Activated CD8-positive, alpha-beta memory T cell treated with anti-CD3 and anti-CD28 coated beads for 4 hours (primary cell): ENCODE results near the gene DHX32.
A peak's percentile ranks its signal among the peaks of the same experiment; 100 is the strongest.

Experiments used
- DNase-seq, 2 donors: peaks; one replicate each; pipeline ENCODE4 v3.0.0-alpha.2; 2020; ENCODE audit warnings: low read depth in 2 of 2

DHX32 gene

DNA sequence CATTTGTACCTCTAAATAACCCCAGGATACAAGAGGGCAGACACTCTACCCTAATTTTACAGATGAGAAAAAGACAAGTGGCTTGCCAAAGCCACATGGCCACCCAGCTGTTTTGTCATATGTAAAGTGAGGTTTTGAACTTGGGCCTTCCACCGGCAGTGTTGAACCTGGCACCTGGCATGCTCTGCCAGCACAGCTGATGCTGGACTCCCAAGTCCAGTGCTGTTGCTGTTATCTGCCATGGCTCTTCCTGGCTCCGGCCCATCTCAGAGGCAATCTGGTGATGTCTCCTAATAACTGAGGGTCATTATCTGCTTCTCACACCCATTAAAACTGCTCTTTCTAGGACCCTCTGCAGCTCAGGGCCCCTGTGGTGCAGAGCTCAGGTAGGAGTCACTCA is 32.7 kb downstream of the DHX32 start:
- DNase-seq = no peak

DNA sequence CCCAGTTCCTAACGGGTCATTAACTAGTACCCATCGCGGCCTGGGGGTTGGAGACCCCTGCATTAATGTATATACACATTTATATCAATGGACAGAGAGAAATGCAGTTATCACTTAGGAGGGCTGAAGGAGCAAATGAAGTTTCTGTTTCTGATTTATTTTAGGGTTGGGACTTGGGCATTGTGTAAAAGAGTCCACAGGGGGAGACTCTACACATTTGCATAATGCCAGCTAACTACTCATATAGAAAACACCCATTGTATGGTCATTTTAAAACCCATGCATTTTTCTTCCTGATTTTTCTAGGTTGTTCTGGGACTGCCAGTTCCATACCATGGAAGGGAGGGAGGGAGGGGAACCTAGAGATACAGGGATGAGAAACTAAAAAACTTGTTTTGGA is 34.2 kb downstream of the DHX32 start:
- no peak for DNase-seq

DNA sequence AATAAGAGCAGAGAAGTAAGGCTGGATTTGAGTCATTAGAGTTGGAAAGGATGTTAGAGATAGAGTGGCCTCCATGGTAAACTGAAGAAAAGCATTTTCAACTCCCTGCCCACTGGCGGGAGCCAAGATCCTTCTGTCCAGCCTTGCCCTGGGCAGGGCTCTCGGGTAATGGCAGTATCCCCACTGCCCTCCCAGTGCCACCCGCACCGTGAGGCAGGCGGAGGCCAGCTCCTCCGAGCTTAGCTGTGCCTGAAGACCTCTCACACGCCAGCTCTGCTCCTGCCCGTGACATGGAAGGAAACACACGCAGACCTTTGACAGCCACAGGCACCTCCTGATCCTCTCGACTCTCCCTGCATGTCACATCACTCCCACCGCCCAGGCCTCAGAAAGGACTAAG is 35.5 kb downstream of the DHX32 start:
- no peak for DNase-seq

DNA sequence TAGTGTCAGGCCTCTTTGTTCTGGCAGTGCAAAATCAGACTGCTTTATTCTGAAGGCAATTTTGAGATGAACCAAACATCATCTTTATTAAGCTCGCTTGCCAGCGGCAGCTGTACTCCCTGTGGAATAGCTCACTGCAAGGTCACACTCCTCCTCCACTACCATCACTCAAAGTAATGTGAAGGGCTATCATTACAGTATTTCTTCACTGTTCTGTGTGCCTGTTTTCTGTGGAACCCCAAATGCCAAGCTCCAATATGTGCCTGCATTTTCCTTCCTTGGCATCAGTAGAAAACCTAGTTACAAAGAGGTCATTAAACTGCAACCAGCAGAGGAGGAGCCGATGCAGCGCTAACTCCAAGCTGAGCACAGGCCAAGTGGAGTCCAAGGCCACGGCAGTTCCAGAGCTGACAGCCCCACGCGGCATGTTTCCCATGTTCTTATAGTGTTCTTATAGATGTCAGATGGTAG is 36.3 kb downstream of the DHX32 start:
- DNase-seq = no peak

DNA sequence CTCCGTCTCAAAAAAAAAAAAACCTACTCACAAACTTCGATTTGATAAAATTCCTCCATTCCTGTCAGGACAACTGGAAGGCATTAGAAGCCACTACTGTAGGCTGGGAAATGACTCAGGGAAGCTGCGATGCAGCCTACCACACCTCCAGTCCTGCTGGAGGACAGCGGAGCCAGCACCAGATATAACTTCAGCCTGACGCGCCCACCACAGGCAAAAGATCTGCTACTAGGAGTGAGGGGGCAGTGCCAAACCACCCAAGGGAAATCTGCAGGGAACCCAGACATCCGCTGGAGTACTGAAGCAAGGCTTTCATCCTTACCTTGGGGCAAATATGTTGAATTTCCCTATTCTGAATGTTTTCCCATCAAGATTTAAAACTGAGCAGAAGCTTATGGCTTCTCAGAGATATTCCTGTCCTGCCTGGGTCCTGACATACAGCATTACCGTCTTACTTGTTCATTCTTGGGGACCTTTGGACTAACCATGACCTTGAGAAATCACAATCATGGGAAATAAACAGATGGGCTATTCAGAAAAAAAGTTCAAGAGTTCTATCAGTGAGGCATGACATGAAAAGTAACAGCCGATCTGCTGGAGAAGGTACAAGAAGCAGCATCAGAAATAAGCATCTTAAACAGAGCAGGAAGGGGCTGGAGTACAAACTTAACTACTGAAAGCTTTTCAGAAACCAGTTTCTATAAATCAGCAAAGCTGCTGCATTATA is 37.3 kb downstream of the DHX32 start:
- DNase-seq = no peak

DNA sequence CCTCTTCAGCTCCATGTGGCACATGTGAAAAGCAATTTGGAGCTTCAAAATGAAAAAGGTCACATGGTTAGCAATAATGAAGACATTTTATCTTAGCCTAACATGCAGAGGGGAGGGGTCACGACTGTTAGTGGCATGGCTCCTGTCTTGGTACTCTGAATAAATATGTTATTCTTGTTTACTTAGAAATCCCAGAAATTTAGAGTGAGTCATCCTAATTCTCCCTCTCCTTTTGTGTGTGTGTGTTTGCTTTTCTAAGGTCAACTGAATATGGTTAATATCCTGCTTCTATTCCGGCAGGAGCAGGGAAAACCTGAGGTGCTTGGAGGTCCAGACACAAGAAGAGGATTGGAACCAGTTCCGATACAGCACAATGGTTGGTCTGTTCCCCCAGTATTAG is 40.1 kb downstream of the DHX32 start:
- DNase-seq = no peak

DNA sequence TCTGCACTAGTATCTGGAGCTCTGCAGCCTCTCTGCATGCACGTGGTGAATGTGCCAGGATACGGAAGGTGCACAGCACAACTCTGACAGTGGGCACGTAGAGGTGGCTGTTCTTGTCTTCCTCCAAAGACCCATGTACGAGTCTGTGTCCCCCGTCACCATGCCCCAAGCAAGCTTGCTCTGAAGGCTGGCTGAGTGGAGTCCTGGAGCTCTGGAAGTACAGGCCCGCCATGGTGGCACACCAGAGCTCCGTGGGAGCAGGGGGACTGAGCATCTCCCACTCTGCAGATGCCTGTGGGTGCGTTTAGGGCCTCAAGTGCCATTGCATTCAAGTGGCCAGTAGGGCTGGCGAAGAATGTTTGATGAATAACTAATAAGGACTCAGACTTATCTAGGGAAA is 40.7 kb downstream of the DHX32 start:
- DNase-seq = no peak

DNA sequence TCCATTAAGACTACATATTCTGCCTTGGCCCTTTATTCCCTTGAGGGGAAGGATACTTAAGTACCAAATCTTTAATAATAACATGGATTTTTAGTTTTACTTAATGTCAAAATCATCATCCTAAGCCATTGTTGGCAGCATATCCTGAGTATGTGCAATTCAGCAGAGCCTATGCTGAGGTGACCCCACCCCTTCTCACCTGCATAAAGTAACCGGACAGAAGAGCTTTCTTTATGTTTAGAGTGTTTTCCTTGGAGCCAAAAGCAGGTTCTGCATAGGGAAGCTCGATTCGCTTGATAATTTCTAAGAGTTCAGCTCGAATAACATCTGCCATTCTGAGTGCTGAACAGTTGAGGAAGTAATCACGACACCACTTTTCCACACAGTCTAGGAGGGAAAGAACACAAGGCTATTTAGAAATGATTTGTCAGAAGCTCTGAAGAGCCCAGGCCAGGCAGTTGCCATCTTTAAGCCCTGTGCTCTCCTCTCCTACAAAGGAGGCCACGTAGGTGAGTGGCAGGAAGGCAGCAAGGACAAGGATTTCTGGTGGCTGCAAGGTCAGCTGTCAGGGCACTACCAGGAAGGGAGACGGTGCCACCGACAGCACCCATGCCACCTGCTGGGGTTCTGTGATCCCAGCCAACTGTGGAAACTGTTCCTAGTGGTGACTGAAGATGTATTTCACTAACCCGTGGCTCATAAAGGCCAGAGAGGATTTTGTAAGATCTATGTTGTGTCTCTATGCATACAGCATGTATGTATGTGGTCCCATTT is 42.1 kb downstream of the DHX32 start:
- no peak for DNase-seq

DNA sequence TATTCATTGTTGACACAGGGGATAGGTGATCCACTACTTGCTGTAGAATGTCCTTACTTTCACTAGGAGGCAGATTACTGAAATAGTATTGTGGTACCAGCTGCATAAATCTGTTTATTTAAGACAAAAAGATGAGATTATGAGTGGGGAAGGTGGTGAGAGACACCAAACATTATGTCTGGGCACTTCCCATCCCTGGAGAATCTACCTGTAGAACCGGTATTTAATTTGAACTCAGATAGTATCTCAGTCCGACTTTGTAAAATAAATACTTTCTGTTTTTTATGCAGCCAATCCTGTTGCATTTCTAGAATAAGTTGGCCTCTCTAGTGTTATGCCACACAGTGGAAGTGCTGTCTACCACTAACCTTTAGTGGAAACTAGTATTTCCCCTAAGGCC is 44.3 kb downstream of the DHX32 start:
- no peak for DNase-seq

DNA sequence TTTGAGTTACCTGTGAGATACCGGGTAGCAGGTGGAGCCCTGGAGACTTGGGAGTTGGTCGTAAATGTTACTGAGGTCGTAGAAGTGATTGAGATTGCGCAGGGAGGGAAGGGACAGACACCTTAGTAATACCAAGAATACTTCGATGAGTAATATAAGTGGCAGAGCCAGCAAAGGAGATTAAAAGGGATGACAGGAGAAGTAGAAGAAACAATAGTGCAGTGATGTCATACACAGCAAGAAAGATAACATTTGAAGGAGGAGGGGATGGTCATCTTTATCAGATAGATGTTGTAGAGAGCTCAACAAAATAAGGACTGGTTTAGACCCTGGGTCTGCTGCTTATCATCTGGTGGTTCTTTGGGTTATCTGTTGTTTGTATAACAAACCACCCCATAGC is 52.8 kb downstream of the DHX32 start:
- DNase-seq = no peak

DNA sequence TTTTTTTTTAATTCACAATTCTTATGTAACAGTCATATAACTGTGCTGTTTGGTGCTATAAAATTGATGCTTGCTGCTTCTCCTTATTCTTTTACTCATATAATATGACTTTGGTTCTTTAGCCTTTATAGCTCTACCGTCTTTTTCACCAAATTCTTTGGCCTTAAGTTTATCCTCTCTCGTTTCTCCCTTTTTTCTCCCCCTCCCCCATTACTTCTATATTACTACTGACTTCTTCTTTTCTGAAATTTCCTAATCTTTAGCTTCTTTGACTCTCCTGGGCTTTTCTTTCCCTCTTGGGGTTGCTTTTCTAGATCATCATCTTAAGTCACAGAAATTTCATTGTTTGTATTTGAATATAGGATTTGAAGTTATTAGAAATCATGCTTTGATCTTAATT is 54.0 kb downstream of the DHX32 start:
- no peak for DNase-seq

DNA sequence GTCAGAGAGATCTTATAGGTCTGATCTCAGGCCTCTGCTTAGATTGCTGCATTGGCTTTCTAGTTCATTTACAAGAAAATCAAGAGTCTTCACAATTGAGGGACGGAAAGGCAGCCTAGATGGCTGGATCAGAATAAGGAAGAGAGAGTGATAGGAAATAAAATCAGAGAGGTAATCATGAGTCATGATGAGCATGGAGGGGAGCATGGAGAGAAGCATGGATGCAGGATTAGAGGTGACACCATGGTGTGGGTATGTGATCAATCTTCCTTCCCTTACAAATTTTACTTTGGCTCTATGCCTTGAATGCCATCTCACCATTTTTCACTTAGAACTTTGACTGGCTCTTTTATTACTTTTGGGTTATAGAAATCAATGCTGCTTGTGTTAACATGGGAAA is 56.4 kb downstream of the DHX32 start:
- no peak for DNase-seq

DNA sequence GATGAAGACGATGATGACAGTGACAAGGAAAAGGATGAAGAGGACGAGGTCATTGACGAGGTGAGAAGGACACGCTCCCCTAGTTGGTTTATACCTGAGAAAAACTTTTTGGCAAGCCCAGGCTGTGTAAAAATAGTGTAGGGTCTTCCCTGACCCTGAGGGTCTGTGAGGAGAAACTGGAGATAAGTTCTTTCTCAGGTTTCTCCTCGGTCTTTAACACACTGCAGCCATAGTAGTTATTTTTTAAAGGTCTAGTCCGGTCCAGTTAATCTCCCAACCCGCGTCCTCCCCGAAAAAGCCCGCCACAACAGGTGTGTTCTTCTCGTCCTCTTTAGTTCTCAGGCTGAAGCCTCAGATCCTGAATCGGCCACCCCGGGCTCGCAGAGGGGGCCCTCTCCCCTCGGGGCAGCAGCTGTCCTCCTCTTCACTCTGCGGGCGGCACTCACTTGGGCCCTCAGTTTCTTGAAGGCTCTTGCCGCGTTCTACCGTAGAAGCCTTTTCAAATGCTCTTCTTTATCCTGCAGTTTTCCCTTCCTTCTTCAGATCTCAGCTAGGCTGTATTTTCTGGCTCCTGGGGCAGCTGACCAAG is 57.3 kb downstream of the DHX32 start:
- DNase-seq = no peak

DNA sequence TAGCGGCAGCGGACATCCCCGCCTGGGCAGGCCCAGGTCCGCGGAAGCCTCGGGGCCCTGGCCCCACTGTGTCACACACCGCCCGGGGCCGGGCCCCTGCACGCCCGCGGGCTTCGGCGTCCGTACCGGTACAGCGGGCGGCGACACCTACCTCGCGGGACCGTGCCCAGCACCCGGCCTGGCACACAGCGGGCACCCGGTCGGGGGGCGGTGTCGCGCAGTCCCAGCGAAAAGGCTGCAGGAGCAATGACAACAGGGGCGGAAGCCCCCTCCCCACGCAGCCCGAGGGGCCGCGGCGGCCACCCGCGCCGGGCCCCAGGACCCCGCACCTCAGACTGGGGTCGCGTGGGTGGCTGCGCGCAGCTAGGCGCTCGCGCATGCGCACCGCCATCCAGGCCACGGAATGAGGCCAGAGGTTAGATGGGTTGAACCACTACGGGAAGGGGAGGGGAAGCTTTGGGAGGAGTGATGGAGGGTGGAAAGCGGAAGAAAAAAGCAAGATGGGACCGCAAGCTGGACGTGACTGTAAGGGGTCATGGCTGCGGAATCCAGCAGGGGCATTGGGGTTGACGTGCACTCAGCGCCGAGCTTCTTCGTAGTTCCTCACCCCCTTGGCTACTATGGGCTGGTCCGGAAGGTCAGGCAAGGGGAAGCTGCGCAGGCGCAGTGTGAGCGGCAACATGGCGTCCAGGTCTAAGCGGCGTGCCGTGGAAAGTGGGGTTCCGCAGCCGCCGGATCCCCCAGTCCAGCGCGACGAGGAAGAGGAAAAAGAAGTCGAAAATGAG is 58.0 kb downstream of the DHX32 start, which contains the start of the genes BCCIP and UROS:
Gene BCCIP, plus strand, starts transcription at position 669 of the 785 bp plus-strand sequence. Its CDS starts 12 bp downstream, at position 681.
Gene UROS, minus strand, starts transcription at position 381 of the 785 bp plus-strand sequence. CDS start 6,759 bp downstream, outside the sequence.
- DNase-seq = peak; percentile 83 to 86

DNA sequence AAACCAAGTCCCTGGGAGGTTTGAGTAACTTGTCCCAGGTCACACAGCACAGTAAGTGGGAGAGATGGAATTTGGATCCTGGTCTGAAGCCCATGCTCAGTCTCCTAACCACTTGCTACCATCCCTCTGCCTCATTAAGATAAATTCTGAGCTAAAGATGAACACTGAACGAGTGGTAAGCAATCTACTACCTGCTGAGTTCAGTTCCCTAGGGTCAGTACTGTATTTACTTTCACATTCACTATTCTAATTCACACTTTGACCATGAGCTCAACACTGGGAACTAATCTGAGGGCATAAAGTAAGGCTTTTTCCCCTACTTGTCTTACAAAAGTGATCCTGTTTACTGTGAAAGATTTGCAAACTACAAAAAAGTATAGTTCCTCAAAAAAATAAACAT is 60.4 kb downstream of the DHX32 start:
- DNase-seq = no peak

DNA sequence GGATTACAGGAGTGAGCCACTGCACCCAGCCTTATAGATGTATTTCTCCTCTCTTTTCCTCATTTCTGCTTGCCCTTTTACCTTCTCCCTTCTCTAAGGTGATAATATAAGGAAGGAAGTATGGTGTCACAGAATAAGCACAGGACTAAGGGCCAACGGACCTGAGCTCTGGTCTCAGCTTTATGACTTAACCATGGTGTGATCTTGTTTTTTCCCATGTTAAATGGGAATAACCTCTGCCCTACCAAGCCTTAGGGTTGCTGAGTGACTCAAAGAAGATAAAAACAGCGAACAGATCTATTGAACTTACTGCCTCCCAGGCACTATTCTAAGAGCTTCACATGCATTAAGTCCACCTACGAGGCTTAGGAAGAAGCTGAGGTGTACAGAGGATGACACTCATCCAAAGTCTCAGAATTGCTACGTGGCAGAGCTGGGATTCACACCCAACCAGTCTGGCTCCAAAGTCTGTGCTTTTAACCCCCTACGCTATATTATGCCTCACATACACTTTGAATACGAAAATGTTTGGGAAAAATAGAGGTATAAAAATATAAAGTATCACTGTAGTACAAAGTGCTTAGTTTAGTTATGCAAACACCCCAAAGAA is 63.6 kb downstream of the DHX32 start:
- no peak for DNase-seq

DNA sequence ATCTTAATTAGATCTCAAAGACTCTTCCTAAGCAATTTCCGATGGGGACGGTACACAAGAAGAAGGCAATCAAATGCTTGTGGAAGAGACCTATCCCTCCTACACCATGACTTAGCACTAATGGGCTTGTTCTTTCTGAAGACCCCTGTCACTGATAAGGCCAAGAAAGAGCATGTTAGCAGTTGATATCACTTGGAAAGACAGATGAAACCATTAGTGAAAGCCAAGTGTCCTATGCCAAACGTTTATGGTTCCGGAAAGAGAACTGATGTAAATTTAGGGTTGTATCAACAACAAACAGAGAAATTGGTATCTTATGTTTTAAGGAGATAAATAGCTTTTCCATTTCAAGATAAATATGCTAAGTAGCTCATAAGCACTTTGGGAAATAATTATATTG is 64.5 kb downstream of the DHX32 start:
- DNase-seq = no peak

DNA sequence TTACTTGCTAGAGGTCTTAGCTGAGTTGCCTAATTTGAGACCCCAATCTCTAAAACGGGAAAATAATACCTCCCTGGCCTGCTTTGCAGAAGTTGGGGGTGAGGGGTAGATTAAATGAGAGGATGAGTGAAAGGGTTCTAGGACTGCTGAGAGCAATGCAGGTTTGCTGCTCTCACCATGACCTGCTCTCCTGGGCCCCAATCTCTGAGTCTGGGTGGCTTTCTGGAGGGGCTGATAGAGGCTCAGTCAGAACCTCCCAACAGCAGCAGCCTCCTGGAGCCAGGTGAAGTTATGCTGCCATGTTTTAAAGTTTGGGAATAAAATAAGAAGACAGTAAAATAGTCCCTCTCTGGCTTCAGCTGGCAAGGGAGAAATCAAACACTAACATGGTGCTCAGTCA is 65.3 kb downstream of the DHX32 start:
- DNase-seq = no peak

DNA sequence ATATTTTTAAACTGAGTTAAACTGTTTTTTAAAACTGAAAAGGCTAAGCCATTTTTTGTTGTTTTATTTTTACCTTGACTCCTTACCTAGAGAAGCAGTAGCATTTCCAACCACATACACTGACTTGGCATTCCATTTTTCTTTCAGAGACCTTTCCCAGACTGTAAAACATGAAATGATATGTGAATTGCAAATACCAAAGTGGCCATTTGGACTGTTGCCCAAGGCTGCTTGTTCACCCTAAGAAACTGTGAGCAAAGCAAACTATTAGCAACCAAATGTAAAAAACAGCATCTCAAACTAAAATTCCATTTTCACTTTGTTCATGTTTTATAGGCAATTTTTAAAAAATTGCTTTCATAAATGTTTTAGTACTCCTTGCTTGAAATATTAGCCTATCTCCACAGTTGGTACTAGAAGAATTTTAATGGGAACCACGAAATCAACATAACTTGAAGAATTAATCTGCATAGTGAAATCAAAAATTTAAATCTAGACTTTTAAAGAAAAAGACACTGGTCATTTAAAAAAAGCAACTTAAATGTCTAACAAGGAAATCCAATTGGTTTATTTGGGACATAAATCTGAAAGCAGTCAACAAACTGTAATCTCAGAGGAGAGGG is 68.9 kb downstream of the DHX32 start:
- no peak for DNase-seq

DNA sequence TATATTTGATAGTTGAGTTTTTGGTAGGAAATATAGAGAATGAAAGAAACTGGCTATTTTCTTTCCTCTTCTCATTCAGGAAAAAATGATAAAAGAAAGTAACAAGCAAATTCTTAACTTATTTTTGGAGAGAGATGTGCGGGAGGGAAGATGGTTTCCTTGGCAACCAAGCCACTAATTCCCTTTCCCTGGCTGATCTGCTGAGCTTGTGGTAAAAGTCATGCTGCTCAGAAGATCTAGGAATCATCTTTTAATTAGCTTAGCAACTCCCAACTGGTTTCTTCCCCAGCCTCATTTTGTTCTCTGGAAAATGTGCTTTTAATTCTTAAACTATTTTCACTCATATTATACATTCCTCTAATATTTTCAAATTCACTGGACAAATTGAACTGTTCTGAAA is 69.8 kb downstream of the DHX32 start:
- DNase-seq = no peak

DNA sequence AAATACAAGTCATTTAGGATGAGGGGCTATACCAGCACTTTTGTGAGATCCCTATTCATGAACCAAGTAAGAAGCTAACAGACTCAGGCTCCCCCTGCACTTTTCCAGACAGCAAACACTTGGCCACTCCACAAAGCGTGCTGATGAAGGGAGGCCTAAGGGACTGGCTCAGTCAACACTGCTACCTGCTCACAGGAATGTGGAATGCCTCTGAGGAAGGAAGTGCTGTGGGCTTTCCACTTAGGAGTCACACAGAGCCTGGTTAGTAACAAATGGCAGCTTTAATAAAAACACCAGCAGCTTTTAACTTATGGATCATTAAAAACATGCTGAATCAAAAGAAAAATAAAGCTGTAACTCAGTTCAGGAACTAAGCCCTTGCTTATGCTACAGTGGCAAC is 73.0 kb downstream of the DHX32 start:
- no peak for DNase-seq
